GM12878 (cell line): Measurements from ENCODE around the gene TXN2.

Source experiments
- EZH2 ChIP-seq: IDR thresholded peaks from 2 replicates; pipeline ENCODE4 v1.6.1; 2012; ENCODE audit warnings: low read depth, mild to moderate bottlenecking, control low read depth, inconsistent platforms, low read length, borderline replicate concordance; ENCODE audit not compliant: control insufficient read depth
- FOXM1 ChIP-seq: IDR thresholded peaks from 2 replicates; pipeline ENCODE4 v1.6.1; 2012; ENCODE audit warnings: low read depth, mild to moderate bottlenecking, inconsistent platforms, low read length, moderate library complexity
- LARP7 ChIP-seq: fragments of 450-650 bp; IDR thresholded peaks from 2 replicates; pipeline ENCODE4 v1.6.1; 2017; ENCODE audit warnings: mild to moderate bottlenecking
- POLR2A ChIP-seq: IDR thresholded peaks from 2 replicates; pipeline ENCODE4 v1.6.1; 2011; ENCODE audit warnings: low read depth, mild to moderate bottlenecking, low read length
- POLR2AphosphoS5 ChIP-seq: IDR thresholded peaks from 2 replicates; pipeline ENCODE4 v1.6.1; 2011; ENCODE audit warnings: mild to moderate bottlenecking, low read length, inconsistent platforms
- ZNF274 ChIP-seq: IDR thresholded peaks from one replicate; pipeline ENCODE4 v1.8.0; 2011; ENCODE audit not compliant: insufficient read length, insufficient read depth
- TF ChIP-seq, protein P1 (sequence below), 3 experiments: IDR thresholded peaks in 2 of 3; conservative IDR thresholded peaks in 1 of 3; 2 replicates each; pipeline ENCODE4 v1.5.1; 2011; ENCODE audit warnings: low read depth in 3 of 3, low read length in 3 of 3, mild to moderate bottlenecking in 3 of 3, control low read depth in 2 of 3, moderate library complexity in 2 of 3, inconsistent platforms in 1 of 3, mixed read lengths in 1 of 3; ENCODE audit not compliant: control insufficient read depth in 2 of 3, insufficient read depth in 1 of 3; ENCODE audit errors: extremely low read depth in 1 of 3

DNA sequence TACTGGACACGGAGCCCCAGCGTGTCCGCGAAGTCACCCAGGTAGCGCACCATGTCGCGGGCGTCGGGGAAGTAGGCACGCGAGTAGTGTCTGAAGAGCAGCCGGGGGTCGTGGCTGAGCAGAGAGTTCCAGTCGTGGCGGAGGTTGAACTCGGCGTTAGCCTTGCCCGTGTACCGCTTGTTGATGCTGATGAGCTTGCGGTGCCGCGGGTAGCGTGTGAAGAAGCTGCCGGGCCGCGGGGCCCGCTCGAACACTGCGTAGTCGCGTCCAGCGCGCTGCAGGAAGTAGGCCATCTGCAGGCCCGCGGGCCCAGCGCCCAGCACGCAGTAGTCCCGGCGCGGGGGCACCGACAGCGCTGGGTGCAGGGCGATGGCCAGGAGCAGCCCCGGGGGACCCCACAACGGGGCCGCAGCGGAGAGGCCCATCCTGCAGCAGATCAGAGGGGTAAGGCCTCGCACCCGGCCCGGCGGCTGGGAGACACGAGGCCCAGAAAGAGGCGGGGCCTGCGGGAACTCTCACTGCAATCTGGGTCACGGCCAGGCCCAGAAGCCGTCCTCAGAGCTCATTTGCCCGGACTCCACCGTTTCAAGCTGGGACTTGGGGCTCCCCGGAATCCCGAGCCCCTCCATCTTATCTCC is 24.7 kb upstream of the TXN2 start:
- TF ChIP-seq ZNF274 = no peak
- no peak for TF ChIP-seq POLR2A
- no peak for TF ChIP-seq EZH2
- TF ChIP-seq, protein P1, sequence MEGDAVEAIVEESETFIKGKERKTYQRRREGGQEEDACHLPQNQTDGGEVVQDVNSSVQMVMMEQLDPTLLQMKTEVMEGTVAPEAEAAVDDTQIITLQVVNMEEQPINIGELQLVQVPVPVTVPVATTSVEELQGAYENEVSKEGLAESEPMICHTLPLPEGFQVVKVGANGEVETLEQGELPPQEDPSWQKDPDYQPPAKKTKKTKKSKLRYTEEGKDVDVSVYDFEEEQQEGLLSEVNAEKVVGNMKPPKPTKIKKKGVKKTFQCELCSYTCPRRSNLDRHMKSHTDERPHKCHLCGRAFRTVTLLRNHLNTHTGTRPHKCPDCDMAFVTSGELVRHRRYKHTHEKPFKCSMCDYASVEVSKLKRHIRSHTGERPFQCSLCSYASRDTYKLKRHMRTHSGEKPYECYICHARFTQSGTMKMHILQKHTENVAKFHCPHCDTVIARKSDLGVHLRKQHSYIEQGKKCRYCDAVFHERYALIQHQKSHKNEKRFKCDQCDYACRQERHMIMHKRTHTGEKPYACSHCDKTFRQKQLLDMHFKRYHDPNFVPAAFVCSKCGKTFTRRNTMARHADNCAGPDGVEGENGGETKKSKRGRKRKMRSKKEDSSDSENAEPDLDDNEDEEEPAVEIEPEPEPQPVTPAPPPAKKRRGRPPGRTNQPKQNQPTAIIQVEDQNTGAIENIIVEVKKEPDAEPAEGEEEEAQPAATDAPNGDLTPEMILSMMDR (IDR thresholded peaks at IDR 0.05 in 2 of 3, conservative IDR thresholded peaks at IDR 0.05 in 1 of 3; ENCODE audit: control insufficient read depth in 2 of 3, extremely low read depth in 1 of 3, insufficient read depth in 1 of 3, low read depth in 3 of 3, low read length in 3 of 3) = no peak
- TF ChIP-seq LARP7 = no peak
- no peak for TF ChIP-seq POLR2AphosphoS5
- TF ChIP-seq FOXM1 = no peak
